HG02970 (cell line): ENCODE results near the gene NCOA7.

ENCODE experiments used
- ATAC-seq: cut with Tn5 transposase; IDR thresholded peaks from one replicate; pipeline ENCODE4 v1.9.1; 2021; ENCODE audit warnings: mild to moderate bottlenecking, moderate library complexity, moderate number of reproducible peaks; ENCODE audit not compliant: unreplicated experiment, low FRiP score

NCOA7 gene

GRCh38 chr6:125790358-125791150 lies at the start of gene NCOA7:
Gene NCOA7 (plus strand): TSS chr6:125790960. CDS start chr6:125815355, 24,395 bp downstream.
- ATAC-seq: peak; percentile 72

DNA sequence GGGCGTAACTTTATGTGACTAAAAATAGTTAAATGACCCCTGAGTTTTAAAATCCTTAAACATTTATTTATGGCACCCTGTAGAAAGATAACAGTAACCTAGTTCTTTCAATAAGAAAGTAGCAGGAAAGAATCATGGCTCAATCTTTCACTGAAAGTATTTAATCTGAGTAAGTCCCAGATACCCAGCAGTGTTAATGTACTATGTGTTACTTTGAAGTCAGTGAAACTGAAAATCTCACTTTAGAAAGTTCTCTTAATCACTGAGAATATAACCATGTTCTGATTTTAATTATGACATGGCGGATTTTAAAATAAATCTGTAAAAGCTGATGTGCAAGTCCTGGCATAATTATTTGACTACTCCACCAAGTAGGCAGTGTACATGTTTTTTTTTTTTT lies 49.4 kb upstream of the NCOA7 start:
- no peak for ATAC-seq

GRCh38 chr6:125742024-125742423 lies 48.7 kb upstream of the NCOA7 start:
- ATAC-seq: no peak

- ATAC-seq: no peak
These were observed 48.2 kb upstream of the NCOA7 start for GRCh38 chr6:125742464-125743120.

DNA sequence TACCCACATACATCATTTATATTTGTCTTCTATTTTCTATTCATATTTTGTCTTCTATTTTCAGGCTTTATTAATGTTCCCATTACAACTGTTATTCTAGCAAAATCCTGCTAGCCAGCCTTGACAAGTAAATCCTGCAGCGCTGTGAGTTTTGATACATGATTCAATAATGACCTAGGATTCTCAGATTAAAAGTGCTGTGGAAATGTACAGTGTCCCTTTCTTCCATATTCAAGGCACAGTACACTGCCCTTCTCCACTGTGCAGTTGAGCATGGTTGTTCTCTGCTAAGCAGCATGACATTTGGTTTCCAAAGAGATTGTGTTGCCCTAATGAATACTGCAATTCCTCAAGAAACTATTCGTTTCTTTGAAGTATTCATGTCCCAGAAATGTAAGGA lies 47.2 kb upstream of the NCOA7 start:
- ATAC-seq: no peak

GRCh38 chr6:125745281-125746018 lies 45.3 kb upstream of the NCOA7 start:
- ATAC-seq: no peak

- no peak for ATAC-seq
These were observed 44.7 kb upstream of the NCOA7 start for GRCh38 chr6:125746019-125746414.

DNA sequence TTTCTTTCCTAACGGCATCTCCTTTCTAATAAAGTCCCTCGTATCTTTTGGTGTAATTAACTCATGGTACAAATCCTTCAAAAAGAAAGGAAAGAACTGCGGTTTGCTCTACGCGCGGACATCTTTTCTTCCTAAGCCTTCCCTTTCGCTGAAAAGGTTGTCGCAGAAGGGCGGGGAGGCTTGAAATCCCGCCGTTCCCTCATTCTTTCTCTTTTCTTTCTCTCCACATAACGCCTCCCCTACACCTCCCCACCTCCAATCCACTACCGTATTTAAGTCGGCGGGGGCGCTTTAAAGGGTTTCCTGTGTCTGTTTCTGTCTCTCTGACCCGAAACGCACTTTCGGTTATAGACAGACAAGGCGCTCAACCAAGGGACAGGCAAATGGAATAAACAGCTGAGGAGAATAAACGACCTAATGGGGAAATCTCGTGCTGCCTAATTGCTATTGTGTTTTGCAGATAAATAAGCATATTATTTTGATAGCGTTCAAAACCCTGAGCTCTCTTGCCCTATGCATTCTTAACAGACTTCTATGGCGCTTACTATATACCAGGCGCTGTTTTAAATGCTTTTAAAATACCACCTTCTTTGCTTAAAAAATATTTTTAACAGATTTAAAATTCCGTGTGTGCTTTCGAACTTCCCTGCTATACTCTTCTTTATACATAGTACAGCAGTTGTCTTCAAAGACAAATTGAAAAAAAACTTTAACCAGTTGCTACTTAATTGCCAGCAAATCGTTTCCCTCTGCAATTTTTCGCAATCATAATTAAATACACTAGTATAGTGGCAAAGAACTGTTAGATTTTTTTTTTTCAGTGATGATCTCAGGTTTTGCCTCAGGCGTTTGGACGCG lies 43.8 kb upstream of the NCOA7 start:
- no peak for ATAC-seq

- ATAC-seq: no peak
These were observed 43.0 kb upstream of the NCOA7 start for GRCh38 chr6:125747589-125748405.

- no peak for ATAC-seq
These were observed 42.2 kb upstream of the NCOA7 start for GRCh38 chr6:125748406-125749172.

DNA sequence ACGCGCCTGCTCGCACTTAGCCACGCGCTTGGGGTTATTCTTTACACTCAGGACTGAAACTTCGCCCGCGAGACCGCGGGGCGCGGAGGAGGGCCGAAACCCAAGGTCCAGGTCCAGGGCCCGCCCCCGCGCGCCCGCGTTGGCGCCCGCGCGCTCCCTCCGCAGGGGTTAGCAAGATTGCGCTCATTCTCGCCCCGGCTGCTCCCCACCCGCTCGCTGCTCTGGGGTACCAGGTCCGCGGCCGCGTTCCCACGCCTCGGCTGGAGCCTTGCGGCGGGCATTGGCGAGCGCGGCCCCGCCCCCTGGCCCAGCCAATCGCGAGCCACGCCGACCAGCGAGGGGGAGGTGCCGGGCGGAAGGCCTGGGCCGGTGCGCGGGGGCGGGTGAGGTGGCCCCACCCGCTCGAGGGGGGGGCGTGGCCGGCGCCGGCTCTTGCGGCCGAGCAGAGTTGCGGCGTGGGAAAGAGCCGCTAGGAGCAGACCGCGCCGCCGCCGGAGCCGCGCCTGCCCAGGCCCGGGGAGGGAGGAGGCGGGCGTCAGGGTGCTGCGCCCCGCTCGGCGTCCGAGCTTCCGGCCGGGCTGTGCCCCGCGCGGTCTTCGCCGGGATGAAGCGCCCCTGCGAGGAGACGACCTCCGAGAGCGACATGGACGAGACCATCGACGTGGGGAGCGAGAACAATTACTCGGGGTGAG lies 41.4 kb upstream of the NCOA7 start, which contains the start of gene HEY2:
TSS of gene HEY2 (plus strand) at position 460 of the 692 bp plus-strand sequence. CDS start at position 605, 145 bp downstream.
- ATAC-seq: peak; percentile 91

DNA sequence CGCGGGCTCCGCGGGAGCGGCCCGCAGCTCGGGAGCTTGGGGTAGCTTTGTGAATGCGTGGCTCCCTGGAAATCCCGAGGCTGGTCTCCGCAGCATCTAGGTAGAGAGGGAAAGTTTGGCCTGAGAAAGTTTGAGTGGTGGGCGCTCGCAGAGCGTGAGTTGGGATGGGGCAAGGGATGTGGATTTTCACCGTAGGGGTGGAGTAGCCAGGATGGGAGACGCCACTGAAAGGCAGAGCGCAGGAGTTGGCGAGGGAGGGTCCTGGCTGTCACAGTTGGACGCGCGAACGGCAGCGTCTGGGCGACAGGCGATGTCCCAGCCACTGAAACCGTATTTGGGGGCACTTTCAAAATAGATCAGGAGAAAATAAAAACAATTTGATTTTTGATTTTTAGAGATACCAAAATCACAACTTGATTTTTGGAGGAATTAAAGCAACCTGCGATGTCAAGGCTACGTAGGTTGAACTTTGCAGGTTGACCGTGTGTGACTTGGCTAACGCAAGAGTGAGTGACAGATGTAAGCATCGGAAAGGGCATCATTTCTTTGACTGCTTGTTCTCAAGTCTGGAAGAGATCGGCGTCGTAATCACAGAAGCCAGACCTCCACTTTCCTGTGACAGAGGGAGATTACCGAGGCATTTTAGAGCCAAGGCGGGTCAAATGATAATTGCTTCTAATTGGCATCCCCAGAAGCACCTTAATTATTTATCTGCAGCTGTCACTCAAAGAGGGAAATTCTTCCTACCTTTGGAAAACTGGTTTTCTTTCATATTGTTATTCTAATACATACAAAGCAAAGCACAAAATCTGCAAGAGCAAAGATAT lies 40.7 kb upstream of the NCOA7 start:
- ATAC-seq: no peak

DNA sequence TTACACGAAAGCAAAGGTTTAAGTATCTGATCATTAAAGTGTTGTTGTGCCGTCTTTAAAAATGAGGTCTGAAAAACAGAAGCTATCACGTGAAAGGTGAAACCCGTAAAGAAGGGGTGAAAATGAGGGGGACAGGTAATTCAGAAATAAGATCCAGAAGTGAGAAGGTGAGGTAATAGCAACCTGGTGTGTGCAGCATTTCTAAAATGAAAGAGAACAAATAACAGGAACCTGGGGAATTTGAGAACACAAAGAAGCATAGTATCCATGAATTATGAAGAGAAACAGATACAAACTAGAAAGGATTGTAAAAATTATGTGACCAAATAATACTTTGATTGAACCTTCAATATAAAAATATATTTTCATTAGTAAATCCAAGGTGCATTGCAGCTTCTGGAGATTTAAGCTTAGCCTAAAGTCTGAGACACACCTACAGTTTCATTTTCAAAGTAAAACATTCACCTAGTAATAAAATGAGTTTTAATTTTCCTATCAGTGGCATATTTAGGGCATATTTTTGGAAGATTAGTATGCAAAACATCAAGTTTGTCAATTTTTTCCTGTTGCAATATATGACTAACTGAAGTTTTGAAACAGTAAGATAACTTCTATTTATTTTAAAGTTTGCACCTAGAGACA lies 39.9 kb upstream of the NCOA7 start:
- ATAC-seq: no peak

DNA sequence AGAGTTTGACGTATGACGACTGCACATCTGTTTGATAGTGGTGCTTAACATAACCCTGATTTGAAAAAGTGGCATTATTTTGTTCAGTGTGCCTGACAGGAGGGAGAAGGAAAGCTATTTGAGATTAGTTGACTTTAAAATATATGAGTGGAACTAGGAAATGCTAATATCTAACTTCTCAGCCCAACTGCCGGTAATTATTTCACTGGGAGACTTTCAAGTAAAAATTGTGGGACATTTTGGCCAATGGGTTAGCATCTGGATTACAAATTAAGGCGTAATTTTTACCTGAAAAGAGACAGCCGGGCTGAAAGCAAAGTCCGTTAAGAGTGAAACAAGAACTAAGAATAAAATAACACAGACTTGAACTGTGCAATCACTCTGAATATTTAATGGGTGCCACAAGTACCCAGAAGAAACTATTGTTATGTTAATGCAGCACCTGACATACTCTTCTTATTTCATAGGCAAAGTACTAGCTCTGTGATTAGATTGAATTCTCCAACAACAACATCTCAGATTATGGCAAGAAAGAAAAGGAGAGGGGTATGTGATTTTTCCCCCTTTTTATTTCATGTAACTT lies 39.3 kb upstream of the NCOA7 start:
- ATAC-seq: no peak

GRCh38 chr6:125752773-125753172 lies 38.0 kb upstream of the NCOA7 start:
- ATAC-seq: no peak

GRCh38 chr6:125753218-125753936 lies 37.4 kb upstream of the NCOA7 start:
- ATAC-seq: no peak
